Naive thymus-derived CD8-positive, alpha-beta T cell (primary cell): ENCODE results near the gene GRIN3B. TPM values are rescaled to one million over a fixed set of nuclear protein-coding genes. Genes with fewer than 3 reads are reported as not detected.

Experiments
- ATAC-seq, 2 donors: fragments of 150-1000 bp; cut with Tn5 transposase in 1 of 2; sonication (Bioruptor Pico), chemical (Tn5 transposase) in 1 of 2; 1 replicate in 1 of 2; 2 replicates in 1 of 2; pipeline ENCODE4 v1.10.0; 2021; ENCODE audit warnings: mild to moderate bottlenecking in 2 of 2, moderate library complexity in 2 of 2
- POLR2A ChIA-PET: fragments of 350-600 bp; sonication (Branson Sonifier 250); formaldehyde crosslinking; loops from one replicate; lab custom pipeline; 2021; ENCODE audit warnings: antibody characterized with exemption; lab: Charles Lee
- DNase-seq, 10 donors: peaks; one replicate each; pipeline versions ENCODE4 v3.0.0 to v3.0.0-alpha.2; 2020 to 2022
- H3K27ac Mint-ChIP-seq, 10 donors: one replicate each; pipeline ENCODE4 v1.8.0; 2020 to 2022; ENCODE audit warnings: mild to moderate bottlenecking in 10 of 10, mixed read lengths in 10 of 10, moderate library complexity in 4 of 10, inconsistent platforms in 1 of 10
- H3K27me3 Mint-ChIP-seq, 5 donors: one replicate each; pipeline ENCODE4 v1.8.0; 2021 to 2022; ENCODE audit warnings: mixed read lengths in 5 of 5
- H3K36me3 Mint-ChIP-seq, 3 donors: one replicate each; pipeline ENCODE4 v1.8.0; 2020 to 2022; ENCODE audit warnings: mixed read lengths in 3 of 3, mild to moderate bottlenecking in 2 of 3, inconsistent platforms in 1 of 3
- H3K4me1 Mint-ChIP-seq, 4 donors: one replicate each; pipeline ENCODE4 v1.8.0; 2021 to 2022; ENCODE audit warnings: mixed read lengths in 4 of 4
- H3K4me3 Mint-ChIP-seq, 10 donors: one replicate each; pipeline ENCODE4 v1.8.0; 2020 to 2022; ENCODE audit warnings: mild to moderate bottlenecking in 10 of 10, mixed read lengths in 10 of 10, moderate library complexity in 6 of 10, inconsistent platforms in 1 of 10
- H3K9me3 Mint-ChIP-seq, 9 donors: one replicate each; pipeline ENCODE4 v1.8.0; 2020 to 2022; ENCODE audit warnings: mixed read lengths in 9 of 9, mild to moderate bottlenecking in 3 of 9, inconsistent platforms in 1 of 9, moderate library complexity in 1 of 9
- polyA plus RNA-seq, 3 donors: library from polyadenylated mRNA; unstranded; fragments of 300-500 nt; fragmentation: Illumina TruSeq; gene quantifications; one replicate each; pipeline ENCODE4 v1.2.3, GENCODE V29; 2021
- total RNA-seq, 8 experiments: library from RNA in 2 of 8; stranded (reverse) in 2 of 8; gene quantifications; one replicate each; pipeline ENCODE4 v1.2.3 and lab custom pipeline; 2021 to 2026

Gene GRIN3B
- total and polyA plus RNA-seq, 5 experiments from 2014 or later: not detected

DNA sequence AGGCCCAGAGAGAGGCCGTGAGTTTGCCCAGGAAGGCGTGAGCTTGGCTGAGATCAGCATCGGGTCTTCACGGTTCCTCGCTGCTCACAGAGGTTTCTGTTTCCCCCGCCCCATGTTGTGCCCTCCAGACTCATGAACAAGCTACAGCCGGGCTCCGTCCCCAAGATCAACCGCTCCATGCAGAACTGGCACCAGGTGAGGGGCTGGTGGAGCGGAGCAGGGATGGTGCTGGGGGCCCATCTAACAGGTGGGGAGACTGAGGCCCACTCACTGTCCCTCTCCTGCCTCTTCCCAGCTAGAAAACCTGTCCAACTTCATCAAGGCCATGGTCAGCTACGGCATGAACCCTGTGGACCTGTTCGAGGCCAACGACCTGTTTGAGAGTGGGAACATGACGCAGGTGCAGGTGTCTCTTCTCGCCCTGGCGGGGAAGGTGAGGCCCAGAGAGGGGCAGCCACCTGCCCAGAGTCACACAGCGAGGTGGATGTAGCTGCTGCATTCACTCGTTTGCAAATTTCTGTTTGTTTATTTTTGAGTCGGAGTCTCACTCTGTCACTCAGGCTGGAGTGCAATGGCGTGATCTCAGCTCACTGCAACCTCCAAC, 32.1 kb downstream of the GRIN3B start:
- Mint-ChIP-seq H3K36me3 (peaks cover 0 to 52% (median 6%) of the 10 kb centered on the region in 3 donors), H3K27me3 (no peaks in the 10 kb centered on the region), H3K4me1 (peaks cover 23 to 54% (median 50%) of the 10 kb centered on the region in 4 donors), H3K4me3 (peak overlapping the region in 4 of 10 donors; percentile 38 to 65 (median 54)), H3K9me3 (no peaks in the 10 kb centered on the region), H3K27ac (peak overlapping the region; percentile 68 to 97 (median 88))
- ATAC-seq (no peak), DNase-seq (no peak)
- POLR2A ChIA-PET: interaction anchor here (0.7 to 22.1 kb wide), 11 partner anchors 8 to 972 kb away, joined by 3 to 1566 read pairs (median 11); partner anchors contain the start of genes ABCA7, ARHGAP45, CIRBP and RNU6-2

DNA sequence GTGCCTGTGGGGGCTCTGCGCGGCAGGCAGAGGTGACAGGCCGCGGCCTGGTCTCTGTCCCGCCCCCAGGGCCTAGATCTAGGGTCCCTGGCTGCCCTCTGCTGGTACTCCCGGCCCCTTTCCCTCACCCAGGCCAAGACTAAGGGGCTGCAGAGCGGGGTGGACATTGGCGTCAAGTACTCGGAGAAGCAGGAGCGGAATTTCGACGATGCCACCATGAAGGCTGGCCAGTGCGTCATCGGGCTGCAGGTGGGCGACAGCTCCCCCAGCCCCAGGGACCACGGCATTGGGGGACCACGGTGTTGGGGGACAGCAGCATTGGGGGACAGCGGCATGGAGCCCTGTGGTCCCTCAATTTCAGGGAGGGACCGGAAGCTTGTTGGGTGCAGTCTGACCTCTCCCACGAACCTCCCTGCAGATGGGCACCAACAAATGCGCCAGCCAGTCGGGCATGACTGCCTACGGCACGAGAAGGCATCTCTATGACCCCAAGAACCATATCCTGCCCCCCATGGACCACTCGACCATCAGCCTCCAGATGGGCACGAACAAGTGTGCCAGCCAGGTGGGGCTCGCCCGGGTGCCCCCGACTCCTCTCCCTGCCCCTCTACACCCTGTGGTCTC, 35.9 kb downstream of the GRIN3B start:
- POLR2A ChIA-PET: interaction anchor here (3.2 to 12.3 kb wide), 3 partner anchors 11 to 40 kb away, joined by 10 to 768 read pairs (median 400); partner anchors contain the start of genes ARHGAP45, CNN2, RNU6-2 and TMEM259
- peaks cover 0 to 55% (median 14%) of the 10 kb centered on the region in 3 donors for H3K36me3 Mint-ChIP-seq

DNA sequence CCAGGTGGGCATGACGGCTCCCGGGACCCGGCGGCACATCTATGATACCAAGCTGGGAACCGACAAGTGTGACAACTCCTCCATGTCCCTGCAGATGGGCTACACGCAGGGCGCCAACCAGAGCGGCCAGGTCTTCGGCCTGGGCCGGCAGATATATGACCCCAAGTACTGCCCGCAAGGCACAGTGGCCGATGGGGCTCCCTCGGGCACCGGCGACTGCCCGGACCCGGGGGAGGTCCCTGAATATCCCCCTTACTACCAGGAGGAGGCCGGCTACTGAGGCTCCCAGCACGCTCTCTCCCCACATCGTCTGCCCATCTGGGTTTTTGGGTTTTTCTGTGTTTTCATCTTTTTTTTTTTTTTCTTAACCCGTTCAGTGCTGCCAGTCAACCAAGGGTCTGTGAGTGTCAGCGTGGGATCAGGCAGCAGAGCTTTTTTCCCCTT, 37.4 kb downstream of the GRIN3B start:
- Mint-ChIP-seq H3K4me3 (peak overlapping the region; percentile 55 to 100 (median 96)), H3K27ac (peak overlapping the region; percentile 92 to 98 (median 94)), H3K36me3 (peaks cover 0 to 45% (median 11%) of the 10 kb centered on the region in 3 donors), H3K27me3 (no peaks in the 10 kb centered on the region), H3K4me1 (peaks cover 31 to 67% (median 62%) of the 10 kb centered on the region in 4 donors), H3K9me3 (no peaks in the 10 kb centered on the region)
- DNase-seq: peak in 1 of 10 donors; percentile 64
- POLR2A ChIA-PET: interaction anchor here (0.7 to 12.3 kb wide), 12 partner anchors 12 to 234 kb away, joined by 3 to 768 read pairs (median 6); partner anchors contain the start of genes ARHGAP45, CNN2, RNU6-2 and TMEM259
- no peak for ATAC-seq

More for the DNA sequence above, 35.9 kb downstream of the GRIN3B start:
- peak overlapping the region in 6 of 10 donors; percentile 9 to 73 (median 49) for H3K4me3 Mint-ChIP-seq
- H3K27ac Mint-ChIP-seq: peak overlapping the region; percentile 44 to 98 (median 93)
- ATAC-seq: no peak
- peak in 4 of 10 donors; percentile 29 to 71 (median 42) for DNase-seq
- H3K27me3 Mint-ChIP-seq: no peaks in the 10 kb centered on the region
- H3K4me1 Mint-ChIP-seq: peaks cover 32 to 72% (median 62%) of the 10 kb centered on the region in 4 donors
- H3K9me3 Mint-ChIP-seq: no peaks in the 10 kb centered on the region

DNA sequence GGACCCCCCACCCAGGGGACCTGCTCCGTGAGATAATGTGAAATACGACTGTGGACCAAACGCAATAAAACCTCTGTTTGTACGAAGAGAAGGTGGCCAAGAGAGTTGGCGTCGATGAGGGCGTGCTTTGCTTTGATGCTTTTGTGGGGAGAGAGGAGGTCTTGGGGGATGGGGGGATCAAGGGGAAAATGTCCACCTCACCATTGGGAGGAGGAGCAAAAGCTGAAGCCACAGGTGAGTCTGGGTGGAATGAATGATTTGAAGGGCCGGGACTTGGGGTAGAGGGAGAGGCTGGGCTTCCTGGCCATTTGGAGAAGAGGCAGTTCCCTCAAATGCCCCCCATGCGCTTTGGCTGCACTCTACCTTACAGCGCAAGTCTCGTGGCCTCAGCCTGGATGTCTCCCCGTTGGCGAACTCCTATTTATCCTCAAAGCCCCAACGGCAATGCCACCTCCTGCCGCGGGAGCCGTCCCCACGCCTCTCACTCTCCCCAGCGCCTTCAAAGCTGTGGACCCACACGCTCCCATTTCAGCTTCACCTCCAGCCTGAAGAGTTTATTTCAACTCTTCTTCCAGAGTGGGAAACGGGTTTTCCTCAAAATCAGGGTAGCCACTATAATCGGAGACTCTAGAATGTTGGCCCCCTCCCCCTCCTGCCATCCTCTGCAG, 38.9 kb downstream of the GRIN3B start:
- Mint-ChIP-seq H3K4me1 (peaks cover 28 to 63% (median 55%) of the 10 kb centered on the region in 4 donors), H3K27ac (peak overlapping the region; percentile 92 to 98 (median 94)), H3K9me3 (no peaks in the 10 kb centered on the region), H3K36me3 (peaks cover 0 to 44% (median 11%) of the 10 kb centered on the region in 3 donors), H3K4me3 (peak overlapping the region; percentile 93 to 100 (median 99)), H3K27me3 (no peaks in the 10 kb centered on the region)
- ATAC-seq (no peak), DNase-seq (peak in 4 of 10 donors; percentile 33 to 69 (median 42))
- POLR2A ChIA-PET: interaction anchor here (0.5 to 12.3 kb wide), 17 partner anchors 10 to 471 kb away, joined by 3 to 768 read pairs (median 4); partner anchors contain the start of genes ARHGAP45, CIRBP, CNN2 and GPX4

DNA sequence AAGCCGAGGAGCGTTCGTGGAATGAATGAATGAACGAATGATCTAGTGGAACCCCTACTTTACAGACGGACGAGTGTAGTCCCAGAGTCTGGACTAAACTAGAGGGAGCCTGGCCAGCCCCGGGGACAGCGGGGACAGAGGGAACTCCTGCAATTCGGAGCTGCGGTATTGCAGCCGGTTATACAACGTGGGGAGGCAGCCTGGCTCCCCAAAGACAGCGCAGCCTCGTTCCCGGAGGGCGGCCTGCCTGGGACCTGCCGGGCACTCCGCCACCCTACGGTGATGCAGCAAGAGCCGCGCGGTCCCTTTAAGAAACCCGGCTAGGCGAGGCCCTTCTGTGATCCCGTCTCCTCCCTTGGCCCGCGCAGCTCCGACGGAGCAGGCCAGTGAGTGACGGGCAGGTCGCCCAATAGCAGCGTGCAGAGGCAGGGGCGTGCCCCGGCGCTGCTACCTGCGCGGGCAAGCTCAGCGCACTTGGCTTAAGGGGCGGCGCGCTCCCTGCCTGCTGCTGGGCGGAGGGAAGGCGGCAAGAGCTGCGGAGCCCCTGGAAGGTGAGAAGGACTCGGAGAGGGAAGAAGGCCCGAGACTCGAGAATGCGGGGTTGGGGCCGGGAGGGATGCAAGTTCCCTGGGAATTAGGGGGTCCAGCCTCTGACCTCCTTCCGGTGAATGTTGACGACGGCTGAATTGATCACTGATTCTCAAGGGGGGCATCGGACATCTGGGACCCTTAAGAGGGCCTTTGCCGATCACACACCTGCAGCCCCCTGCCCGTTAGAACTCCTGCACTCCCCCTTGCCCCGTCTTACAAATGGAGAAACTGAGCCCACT, 39.6 kb downstream of the GRIN3B start, which contains the start of gene ABCA7:
Gene ABCA7, plus strand, starts transcription at position 462 of the 830 bp plus-strand sequence. CDS start 1,255 bp downstream, outside the sequence.
- H3K9me3 Mint-ChIP-seq: no peaks in the 10 kb centered on the region
- H3K4me1 Mint-ChIP-seq: peaks cover 28 to 63% (median 55%) of the 10 kb centered on the region in 4 donors
- peaks cover 0 to 50% (median 11%) of the 10 kb centered on the region in 3 donors for H3K36me3 Mint-ChIP-seq
- peak within 1 kb of the TSS; percentile 93 to 100 (median 99) for H3K4me3 Mint-ChIP-seq
- ATAC-seq: peak; percentile 86 to 93
- peak; percentile 98 to 100 (median 99) for DNase-seq
- no peaks in the 10 kb centered on the region for H3K27me3 Mint-ChIP-seq
- peak within 1 kb of the TSS; percentile 92 to 98 (median 94) for H3K27ac Mint-ChIP-seq
- POLR2A ChIA-PET: interaction anchor here (0.5 to 12.3 kb wide), 18 partner anchors 9 to 1199 kb away, joined by 3 to 768 read pairs (median 4); partner anchors contain the start of genes ARHGAP45, CIRBP, CNN2 and GPX4

DNA sequence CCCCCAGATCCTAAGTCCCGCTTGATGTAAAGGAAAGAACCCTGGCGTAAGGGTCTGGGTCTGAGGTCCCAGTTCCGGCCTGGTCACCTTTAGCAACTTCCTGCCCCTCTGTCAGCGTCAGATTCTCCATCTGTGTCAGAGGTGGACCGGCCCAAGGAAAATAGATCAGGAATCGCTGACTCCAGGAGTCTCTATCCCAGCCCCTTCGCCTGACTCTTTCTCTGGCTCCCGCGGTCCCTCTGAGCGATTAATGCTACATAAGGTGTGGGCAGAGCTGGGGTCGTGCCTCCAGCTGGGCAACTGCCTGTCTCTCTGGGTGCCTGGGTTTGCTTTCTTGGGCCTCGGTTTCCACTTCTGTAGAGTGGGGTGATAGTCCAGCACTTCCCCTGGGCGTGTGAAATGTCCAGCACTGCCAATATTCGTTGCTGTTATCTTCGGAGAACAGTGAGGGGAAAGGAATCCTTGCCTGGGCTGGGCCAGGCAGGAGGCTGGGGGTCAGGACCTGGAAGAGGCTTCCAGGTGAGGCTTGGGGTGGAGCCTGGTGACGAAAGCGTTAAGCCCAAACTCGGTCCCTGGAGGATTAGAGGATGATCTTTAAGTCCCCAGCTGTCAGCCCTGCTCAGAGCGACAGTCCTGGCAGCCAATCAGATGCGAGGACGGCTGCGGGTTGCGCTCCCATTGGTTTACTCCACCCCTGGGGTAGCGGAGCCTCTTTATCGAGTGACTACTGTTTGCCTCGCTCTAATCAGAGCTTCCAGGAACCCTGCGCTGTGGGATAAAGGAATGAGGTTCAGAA, 40.5 kb downstream of the GRIN3B start:
- ATAC-seq: peak; percentile 52 to 58
- peak overlapping the region; percentile 93 to 100 (median 99) for H3K4me3 Mint-ChIP-seq

DNA sequence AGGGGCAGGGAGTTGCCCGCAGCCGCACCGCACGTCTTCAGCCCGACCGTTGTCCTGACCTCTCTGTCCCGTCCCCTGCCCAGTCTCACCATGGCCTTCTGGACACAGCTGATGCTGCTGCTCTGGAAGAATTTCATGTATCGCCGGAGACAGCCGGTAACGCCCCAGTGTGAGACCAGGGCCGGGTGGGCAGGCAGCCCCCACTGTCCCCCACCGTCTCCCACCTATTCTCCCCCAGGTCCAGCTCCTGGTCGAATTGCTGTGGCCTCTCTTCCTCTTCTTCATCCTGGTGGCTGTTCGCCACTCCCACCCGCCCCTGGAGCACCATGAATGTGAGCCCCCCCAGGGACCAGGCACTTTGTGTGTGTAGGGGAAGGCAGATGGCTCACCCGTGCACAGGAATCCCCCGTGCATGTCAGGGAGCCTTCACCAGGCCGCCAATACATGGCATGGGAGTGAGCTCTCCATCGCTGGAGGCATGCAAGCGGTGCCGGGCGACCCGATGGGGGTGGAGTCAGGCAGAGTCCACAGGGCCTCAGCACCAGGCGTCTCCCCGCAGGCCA, 41.1 kb downstream of the GRIN3B start:
- POLR2A ChIA-PET: interaction anchor here (0.8 to 12.3 kb wide), 9 partner anchors 8 to 234 kb away, joined by 3 to 768 read pairs (median 8); partner anchors contain the start of genes ARHGAP45, CIRBP, CNN2 and FAM174C
- no peak for ATAC-seq
- Mint-ChIP-seq H3K9me3 (no peaks in the 10 kb centered on the region), H3K4me3 (peak overlapping the region; percentile 93 to 100 (median 99)), H3K36me3 (peaks cover 0 to 43% (median 10%) of the 10 kb centered on the region in 3 donors), H3K27me3 (no peaks in the 10 kb centered on the region), H3K27ac (peak overlapping the region in 9 of 10 donors; percentile 85 to 98 (median 94)), H3K4me1 (peaks cover 21 to 53% (median 43%) of the 10 kb centered on the region in 4 donors)
- no peak for DNase-seq

More for the DNA sequence above, 40.5 kb downstream of the GRIN3B start:
- Mint-ChIP-seq H3K36me3 (peaks cover 0 to 50% (median 10%) of the 10 kb centered on the region in 3 donors), H3K27me3 (no peaks in the 10 kb centered on the region), H3K9me3 (no peaks in the 10 kb centered on the region), H3K27ac (peak overlapping the region; percentile 85 to 98 (median 94)), H3K4me1 (peaks cover 26 to 60% (median 49%) of the 10 kb centered on the region in 4 donors)
- peak; percentile 73 to 95 (median 86) for DNase-seq
- POLR2A ChIA-PET: interaction anchor here (0.7 to 12.3 kb wide), 14 partner anchors 8 to 1199 kb away, joined by 3 to 768 read pairs (median 4); partner anchors contain the start of genes ARHGAP45, CIRBP, CNN2 and FAM174C

DNA sequence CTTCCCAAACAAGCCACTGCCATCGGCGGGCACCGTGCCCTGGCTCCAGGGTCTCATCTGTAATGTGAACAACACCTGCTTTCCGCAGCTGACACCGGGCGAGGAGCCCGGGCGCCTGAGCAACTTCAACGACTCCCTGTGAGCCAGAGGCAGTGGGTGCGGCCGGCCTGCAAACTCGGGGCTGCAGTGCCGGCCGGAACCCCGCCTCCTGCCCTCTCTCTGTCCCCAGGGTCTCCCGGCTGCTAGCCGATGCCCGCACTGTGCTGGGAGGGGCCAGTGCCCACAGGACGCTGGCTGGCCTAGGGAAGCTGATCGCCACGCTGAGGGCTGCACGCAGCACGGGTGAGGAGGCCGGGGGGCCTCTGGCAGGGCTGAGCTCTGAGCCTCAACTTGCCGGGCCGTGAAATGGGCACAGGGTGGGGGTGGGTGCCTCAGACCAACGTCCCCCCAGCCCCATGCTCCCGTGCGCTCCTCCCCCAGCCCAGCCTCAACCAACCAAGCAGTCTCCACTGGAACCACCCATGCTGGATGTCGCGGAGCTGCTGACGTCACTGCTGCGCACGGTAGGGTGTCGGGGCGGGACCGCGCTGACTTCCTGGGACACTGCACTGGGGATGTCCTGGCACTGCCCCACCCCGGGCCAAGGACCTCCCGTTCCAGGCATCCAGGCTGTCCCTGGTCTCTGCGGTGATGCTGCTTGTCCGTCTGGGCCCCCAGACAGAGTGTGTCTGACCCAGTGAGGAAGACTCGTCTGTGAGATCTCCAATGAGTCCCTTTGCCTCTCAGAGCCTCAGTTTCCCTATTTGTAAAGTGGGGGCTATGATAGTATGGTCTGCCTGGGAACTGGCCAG, 41.8 kb downstream of the GRIN3B start:
- Mint-ChIP-seq H3K27ac (no peak overlapping the region), H3K36me3 (peaks cover 0 to 40% (median 10%) of the 10 kb centered on the region in 3 donors)

More for the DNA sequence above, 41.8 kb downstream of the GRIN3B start:
- POLR2A ChIA-PET: interaction anchor here (0.9 to 12.3 kb wide), 6 partner anchors 7 to 34 kb away, joined by 3 to 768 read pairs (median 60); partner anchors contain the start of genes ARHGAP45, CNN2, RNU6-2 and TMEM259
- no peaks in the 10 kb centered on the region for H3K27me3 Mint-ChIP-seq
- ATAC-seq (no peak), DNase-seq (peak in 1 of 10 donors; percentile 63)
- peak overlapping the region in 7 of 10 donors; percentile 22 to 100 (median 99) for H3K4me3 Mint-ChIP-seq
- peaks cover 18 to 49% (median 39%) of the 10 kb centered on the region in 4 donors for H3K4me1 Mint-ChIP-seq
- no peaks in the 10 kb centered on the region for H3K9me3 Mint-ChIP-seq
